A549 (cell line): ENCODE measurements around the gene RAP2A. TPM values are rescaled to one million over a fixed set of nuclear protein-coding genes. Genes with fewer than 3 reads are reported as not detected.

Source experiments
- ATAC-seq, 2 experiments: fragments of 200-7000 bp in 1 of 2; fragments of >200 bp in 1 of 2; cut with Nextera tagmentation in 1 of 2; cut with Tn5 transposase in 1 of 2; 3 replicates each; pipeline versions ENCODE4 v1.8.0 to v1.9.1; 2018 to 2020; ENCODE audit warnings: mild to moderate bottlenecking in 1 of 2, moderate library complexity in 1 of 2
- CTCF ChIA-PET: fragments of 300-600 bp; sonication (Branson Sonifier 250); formaldehyde crosslinking; extraction: SDS; loops from one replicate; lab custom pipeline; 2021; ENCODE audit warnings: antibody characterized with exemption, inconsistent platforms; lab: Yijun Ruan, JAX
- POLR2A ChIA-PET: fragments of 350-600 bp; formaldehyde crosslinking; extraction: SDS; loops from one replicate; lab custom pipeline; 2021; ENCODE audit warnings: antibody characterized with exemption, inconsistent platforms; lab: Yijun Ruan, JAX
- DNase-seq, 2 experiments: peaks; one replicate each; pipeline versions ENCODE4 v3.0.0 to v3.0.0-alpha.2; 2011 to 2016; ENCODE audit warnings: low read depth in 1 of 2, low spot score in 1 of 2
- FAIRE-seq: peaks from 2 replicates; lab custom pipeline; 2011; peaks lifted over from hg19 to GRCh38; lab: Jason Lieb, UNC
- H3K27ac ChIP-seq, 2 experiments: fragments of >200 bp; sonication (Bioruptor Twin); formaldehyde crosslinking; 3 replicates each; pipeline ENCODE4 v1.5.1; 2016 to 2017
- H3K4me1 ChIP-seq: fragments of >200 bp; sonication (Bioruptor Twin); formaldehyde crosslinking; 3 replicates; pipeline ENCODE4 v1.6.1; 2016
- H3K4me2 ChIP-seq: fragments of >200 bp; sonication (Bioruptor Twin); formaldehyde crosslinking; 3 replicates; pipeline ENCODE4 v1.6.1; 2016
- H3K4me3 ChIP-seq: fragments of >200 bp; sonication (Bioruptor Twin); formaldehyde crosslinking; 3 replicates; pipeline ENCODE4 v1.5.1; 2016
- H3K9me3 ChIP-seq: fragments of >200 bp; sonication (Bioruptor Twin); formaldehyde crosslinking; 3 replicates; pipeline ENCODE4 v1.6.1; 2016
- BHLHE40 ChIP-seq: IDR thresholded peaks from 2 replicates; pipeline ENCODE4 v1.6.1; 2012; ENCODE audit warnings: low read depth, low read length, inconsistent platforms
- CEBPB ChIP-seq, 2 experiments: fragments of >200 bp in 1 of 2; sonication (Bioruptor Twin) in 1 of 2; formaldehyde crosslinking in 1 of 2; IDR thresholded peaks; 2 replicates each; pipeline ENCODE4 v1.6.1; 2012 to 2016
- EHF ChIP-seq: fragments of 250-450 bp; sonication (Bioruptor Pico); IDR thresholded peaks from 2 replicates; pipeline ENCODE4 v1.5.0; 2020; ENCODE audit warnings: mild to moderate bottlenecking
- EP300 ChIP-seq, 2 experiments: fragments of >200 bp; sonication (Bioruptor Twin); formaldehyde crosslinking; IDR thresholded peaks; 2 replicates in 1 of 2; 3 replicates in 1 of 2; pipeline ENCODE4 v1.6.1; 2016 to 2017
- ESRRA ChIP-seq: fragments of 150-350 bp; IDR thresholded peaks from 2 replicates; pipeline ENCODE4 v1.6.1; 2014; ENCODE audit warnings: mild to moderate bottlenecking, low read length, borderline replicate concordance
- FOXS1 ChIP-seq: fragments of 250-450 bp; sonication (Bioruptor Pico); IDR thresholded peaks from 2 replicates; pipeline ENCODE4 v1.5.0; 2020; ENCODE audit warnings: mild to moderate bottlenecking, moderate library complexity
- GATA3 ChIP-seq: IDR thresholded peaks from 2 replicates; pipeline ENCODE4 v1.6.1; 2012; ENCODE audit warnings: borderline replicate concordance
- HDAC2 ChIP-seq: fragments of 200-600 bp; sonication (generic); IDR thresholded peaks from 2 replicates; pipeline ENCODE4 v1.6.1; 2016
- HOXA7 ChIP-seq: fragments of 250-450 bp; sonication (Bioruptor Pico); IDR thresholded peaks from 2 replicates; pipeline ENCODE4 v1.5.0; 2020; ENCODE audit warnings: mild to moderate bottlenecking, moderate library complexity
- HOXB5 ChIP-seq: fragments of 250-450 bp; sonication (Bioruptor Pico); IDR thresholded peaks from 2 replicates; pipeline ENCODE4 v1.5.0; 2020; ENCODE audit warnings: mild to moderate bottlenecking, moderate library complexity
- JUN ChIP-seq, 2 experiments: fragments of >200 bp; sonication (Bioruptor Twin); formaldehyde crosslinking; IDR thresholded peaks; 2 replicates in 1 of 2; 3 replicates in 1 of 2; pipeline ENCODE4 v1.6.1; 2016 to 2017
- MAFK ChIP-seq: fragments of 450-650 bp; IDR thresholded peaks from 2 replicates; pipeline ENCODE4 v1.6.1; 2014; ENCODE audit not compliant: partially characterized antibody
- MAZ ChIP-seq: fragments of 150-350 bp; IDR thresholded peaks from 2 replicates; pipeline ENCODE4 v1.6.1; 2014; ENCODE audit warnings: antibody characterized with exemption, low read depth, low read length, borderline replicate concordance
- MYC ChIP-seq: IDR thresholded peaks from 2 replicates; pipeline ENCODE4 v1.6.1; 2012; ENCODE audit warnings: mild to moderate bottlenecking, inconsistent platforms, low read length, improper control_type of control experiment, borderline replicate concordance
- NFE2L2 ChIP-seq: fragments of 150-350 bp; conservative IDR thresholded peaks from 2 replicates; pipeline ENCODE4 v1.6.1; 2014; ENCODE audit warnings: low read length
- NPAS2 ChIP-seq: fragments of 250-450 bp; sonication (Bioruptor Pico); IDR thresholded peaks from 2 replicates; pipeline ENCODE4 v1.8.0; 2022; ENCODE audit warnings: mild to moderate bottlenecking, moderate library complexity, borderline replicate concordance
- NR3C1 ChIP-seq: fragments of >200 bp; sonication (Bioruptor Twin); formaldehyde crosslinking; IDR thresholded peaks from 3 replicates; pipeline ENCODE4 v1.6.1; 2017
- RAD21 ChIP-seq, 2 experiments: fragments of >200 bp in 1 of 2; sonication (Bioruptor Twin) in 1 of 2; formaldehyde crosslinking in 1 of 2; IDR thresholded peaks in 1 of 2; conservative IDR thresholded peaks in 1 of 2; 2 replicates in 1 of 2; 3 replicates in 1 of 2; pipeline ENCODE4 v1.6.1; 2012 to 2018; ENCODE audit warnings: inconsistent platforms in 1 of 2
- RFX5 ChIP-seq: fragments of 450-650 bp; IDR thresholded peaks from 2 replicates; pipeline ENCODE4 v1.7.1; 2014; ENCODE audit warnings: antibody characterized with exemption, mild to moderate bottlenecking, moderate library complexity
- RNF2 ChIP-seq: fragments of 200-600 bp; sonication (generic); IDR thresholded peaks from 2 replicates; pipeline ENCODE4 v1.6.1; 2016; ENCODE audit warnings: low read depth, mild to moderate bottlenecking, antibody characterized with exemption, moderate library complexity, borderline replicate concordance
- TFCP2L1 ChIP-seq: fragments of 250-450 bp; sonication (Bioruptor Pico); IDR thresholded peaks from 2 replicates; pipeline ENCODE4 v1.5.0; 2021; ENCODE audit warnings: mild to moderate bottlenecking
- ZSCAN20 ChIP-seq: fragments of 250-450 bp; sonication (Bioruptor Pico); IDR thresholded peaks from 2 replicates; pipeline ENCODE4 v1.8.0; 2022; ENCODE audit warnings: mild to moderate bottlenecking, moderate library complexity
- WGBS: methylation state at CpG from one replicate; pipeline ENCODE4 v1.1.6; 2017; ENCODE audit errors: missing lambda C conversion rate; 5-methylcytosine and 5-hydroxymethylcytosine counted together
- polyA plus RNA-seq, 4 experiments: library from polyadenylated mRNA; depleted of rRNA in 3 of 4; stranded (reverse); fragments of >200 nt; fragmentation: RNase III in 1 of 4; extraction: RNeasy Plus Mini Kit Qiagen cat#74134 plus additional on column Dnase treatment in 1 of 4; gene quantifications; 2 replicates in 3 of 4; 3 replicates in 1 of 4; pipeline ENCODE4 v1.2.3, GENCODE V29; 2011 to 2017
- TF ChIP-seq, protein P1 (sequence below): IDR thresholded peaks from 2 replicates; pipeline ENCODE4 v1.6.1; 2012
- TF ChIP-seq, protein P2 (sequence below): fragments of 150-350 bp; IDR thresholded peaks from 2 replicates; pipeline ENCODE4 v1.6.1; 2014; ENCODE audit warnings: low read depth, mild to moderate bottlenecking, low read length
- TF ChIP-seq, protein P3 (sequence below): fragments of >200 bp; sonication (Bioruptor Twin); formaldehyde crosslinking; IDR thresholded peaks from 2 replicates; pipeline ENCODE4 v1.6.1; 2016
- TF ChIP-seq, protein P4 (sequence below): fragments of >200 bp; sonication (Bioruptor Twin); formaldehyde crosslinking; IDR thresholded peaks from 3 replicates; pipeline ENCODE4 v1.6.1; 2016

RAP2A gene
- polyA plus RNA-seq, 2 of the 4 experiments (the other 2 are of a cell fraction) = 8.7 to 10.9 TPM

DNA sequence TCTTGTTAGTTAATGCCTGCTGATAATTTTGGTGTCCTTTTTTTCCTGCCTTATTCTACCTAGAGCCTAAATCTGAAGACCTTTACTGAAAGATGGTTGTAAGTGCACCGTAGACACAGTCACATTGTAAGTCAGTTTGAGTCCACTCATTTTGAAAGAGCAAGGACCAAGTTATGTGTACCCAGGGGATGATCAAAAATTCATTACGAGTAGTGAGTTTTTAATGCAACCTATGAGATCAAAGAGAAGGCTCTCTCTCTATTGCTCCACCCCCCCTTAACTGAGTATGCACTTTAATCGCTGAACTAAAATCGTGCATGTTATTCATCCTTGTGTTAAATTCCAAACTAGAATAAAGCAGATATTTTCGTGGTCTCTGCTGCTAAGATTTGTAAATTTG is 1.8 kb downstream of the RAP2A start:
- 82% methylated on average over 5 of the region's 5 CpGs for WGBS
- ATAC-seq = no peak
- no peak overlapping the region for H3K27ac ChIP-seq
- ChIA-PET POLR2A (no interaction called here), CTCF (interaction anchor here (0.6 kb wide), 1 partner anchor 515 kb away, joined by 3 read pairs; no protein-coding TSS in a partner anchor)
- H3K4me2 ChIP-seq = peak overlapping the region; percentile 94
- peaks cover 14% of the 10 kb centered on the region; the same call in 1 of the 3 replicates for H3K4me1 ChIP-seq
- H3K9me3 ChIP-seq = no peaks in the 10 kb centered on the region
- TF ChIP-seq EP300 (IDR thresholded peaks at IDR 0.05) = no peak
- TF ChIP-seq, protein P1, sequence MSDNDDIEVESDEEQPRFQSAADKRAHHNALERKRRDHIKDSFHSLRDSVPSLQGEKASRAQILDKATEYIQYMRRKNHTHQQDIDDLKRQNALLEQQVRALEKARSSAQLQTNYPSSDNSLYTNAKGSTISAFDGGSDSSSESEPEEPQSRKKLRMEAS = no peak
- no peak for TF ChIP-seq HOXB5 (CRISPR knock-in tag)
- no peak for TF ChIP-seq BHLHE40
- no peak for TF ChIP-seq JUN (IDR thresholded peaks at IDR 0.05)
- no peak for TF ChIP-seq MYC
- TF ChIP-seq NFE2L2 = no peak
- no peak for TF ChIP-seq TFCP2L1
- TF ChIP-seq, protein P2, sequence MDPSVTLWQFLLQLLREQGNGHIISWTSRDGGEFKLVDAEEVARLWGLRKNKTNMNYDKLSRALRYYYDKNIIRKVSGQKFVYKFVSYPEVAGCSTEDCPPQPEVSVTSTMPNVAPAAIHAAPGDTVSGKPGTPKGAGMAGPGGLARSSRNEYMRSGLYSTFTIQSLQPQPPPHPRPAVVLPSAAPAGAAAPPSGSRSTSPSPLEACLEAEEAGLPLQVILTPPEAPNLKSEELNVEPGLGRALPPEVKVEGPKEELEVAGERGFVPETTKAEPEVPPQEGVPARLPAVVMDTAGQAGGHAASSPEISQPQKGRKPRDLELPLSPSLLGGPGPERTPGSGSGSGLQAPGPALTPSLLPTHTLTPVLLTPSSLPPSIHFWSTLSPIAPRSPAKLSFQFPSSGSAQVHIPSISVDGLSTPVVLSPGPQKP = no peak
- TF ChIP-seq NPAS2 (CRISPR knock-in tag) = no peak
- DNase-seq = no peak
- FAIRE-seq = no peak
- no peak overlapping the region; the same call in 2 of the 3 replicates for H3K4me3 ChIP-seq

DNA sequence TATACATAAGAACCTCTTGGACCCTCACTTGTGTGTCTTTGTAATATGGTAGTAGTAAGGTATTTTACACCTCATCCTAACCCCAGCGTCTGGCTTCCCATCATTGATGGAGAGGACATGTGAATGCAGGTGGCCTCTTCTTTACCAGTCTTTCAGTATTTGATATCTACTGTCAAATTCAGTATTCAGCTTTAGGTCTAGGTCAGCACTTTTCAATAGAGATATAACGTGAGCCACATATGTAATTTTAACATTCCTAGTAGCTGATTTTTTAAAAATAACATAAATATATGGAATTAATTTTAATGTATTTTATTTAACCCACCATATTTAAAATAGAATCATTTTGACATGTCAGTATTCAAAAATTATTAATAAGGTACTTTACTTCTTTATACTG is 2.9 kb downstream of the RAP2A start:
- no peak for FAIRE-seq

DNA sequence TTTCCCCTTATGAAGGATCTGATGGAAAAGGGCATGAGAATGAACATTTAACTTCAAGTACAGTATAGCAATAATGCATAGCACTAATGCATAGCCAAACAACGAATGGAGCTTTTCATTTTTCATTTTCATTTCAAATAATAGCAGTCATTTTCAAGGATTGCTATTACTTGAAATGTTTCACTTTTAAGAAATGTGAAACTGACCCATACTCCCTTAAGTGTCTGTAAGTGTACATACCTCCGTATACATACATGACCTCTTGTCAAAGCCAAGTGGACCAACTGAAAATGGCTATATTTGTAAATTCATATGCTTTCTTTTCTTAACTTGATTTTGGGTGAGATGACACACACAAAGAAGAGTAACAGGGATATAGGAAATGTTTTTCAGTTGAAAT is 3.8 kb downstream of the RAP2A start:
- 83% methylated on average over 2 of the region's 2 CpGs for WGBS
- H3K4me1 ChIP-seq = peaks cover 8% of the 10 kb centered on the region; the same call in 1 of the 3 replicates
- ATAC-seq (no peak), FAIRE-seq (no peak), DNase-seq (no peak)
- CTCF ChIA-PET = no interaction called here
- H3K4me3 ChIP-seq = no peak overlapping the region
- POLR2A ChIA-PET = no interaction called here
- no peak overlapping the region for H3K27ac ChIP-seq
- no peaks in the 10 kb centered on the region for H3K9me3 ChIP-seq
- TF ChIP-seq RFX5 = no peak
- no peak for TF ChIP-seq HOXA7 (CRISPR knock-in tag)
- TF ChIP-seq GATA3 = no peak
- TF ChIP-seq RNF2 = no peak
- TF ChIP-seq, protein P3, sequence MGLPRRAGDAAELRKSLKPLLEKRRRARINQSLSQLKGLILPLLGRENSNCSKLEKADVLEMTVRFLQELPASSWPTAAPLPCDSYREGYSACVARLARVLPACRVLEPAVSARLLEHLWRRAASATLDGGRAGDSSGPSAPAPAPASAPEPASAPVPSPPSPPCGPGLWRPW = no peak
- TF ChIP-seq, protein P4, sequence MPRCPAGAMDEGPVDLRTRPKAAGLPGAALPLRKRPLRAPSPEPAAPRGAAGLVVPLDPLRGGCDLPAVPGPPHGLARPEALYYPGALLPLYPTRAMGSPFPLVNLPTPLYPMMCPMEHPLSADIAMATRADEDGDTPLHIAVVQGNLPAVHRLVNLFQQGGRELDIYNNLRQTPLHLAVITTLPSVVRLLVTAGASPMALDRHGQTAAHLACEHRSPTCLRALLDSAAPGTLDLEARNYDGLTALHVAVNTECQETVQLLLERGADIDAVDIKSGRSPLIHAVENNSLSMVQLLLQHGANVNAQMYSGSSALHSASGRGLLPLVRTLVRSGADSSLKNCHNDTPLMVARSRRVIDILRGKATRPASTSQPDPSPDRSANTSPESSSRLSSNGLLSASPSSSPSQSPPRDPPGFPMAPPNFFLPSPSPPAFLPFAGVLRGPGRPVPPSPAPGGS = no peak
- TF ChIP-seq NR3C1 = no peak
- no peak for TF ChIP-seq RAD21 (conservative IDR thresholded peaks at IDR 0.05 in 1 of 2, IDR thresholded peaks at IDR 0.05 in 1 of 2)
- no peak for TF ChIP-seq FOXS1 (CRISPR knock-in tag)
- no peak for TF ChIP-seq ESRRA
- no peak for TF ChIP-seq HDAC2
- TF ChIP-seq ZSCAN20 = no peak
- TF ChIP-seq, protein P2 = no peak
- no peak for TF ChIP-seq NFE2L2
- no peak for TF ChIP-seq EHF (CRISPR knock-in tag)
- TF ChIP-seq NPAS2 (CRISPR knock-in tag) = no peak
- no peak overlapping the region for H3K4me2 ChIP-seq

More for the DNA sequence above, 2.9 kb downstream of the RAP2A start:
- H3K27ac ChIP-seq = no peak overlapping the region
- H3K4me3 ChIP-seq = no peak overlapping the region
- POLR2A ChIA-PET = no interaction called here
- H3K4me1 ChIP-seq = peaks cover 9% of the 10 kb centered on the region; the same call in 1 of the 3 replicates
- no peaks in the 10 kb centered on the region for H3K9me3 ChIP-seq
- DNase-seq (no peak), ATAC-seq (no peak)
- WGBS = 88% methylated on average over 2 of the region's 2 CpGs
- TF ChIP-seq CEBPB (IDR thresholded peaks at IDR 0.05) = no peak
- TF ChIP-seq MAZ = no peak
- peak; percentile 54 for TF ChIP-seq MAFK
- CTCF ChIA-PET = no interaction called here
- peak overlapping the region; percentile 94; the same call in 2 of the 3 replicates for H3K4me2 ChIP-seq
